SK-N-MC (cell line): ENCODE data around the gene PPP6R3.

Experiments used
- DNase-seq: peaks from one replicate; pipeline ENCODE4 v3.0.0-alpha.2; 2011; ENCODE audit warnings: low read depth, low spot score
- H3K27ac ChIP-seq: fragments of 200-600 bp; sonication (generic); 2 replicates; pipeline ENCODE4 v1.5.1; 2016; ENCODE audit warnings: mixed run types
- H3K36me3 ChIP-seq: fragments of 200-600 bp; sonication (generic); 2 replicates; pipeline ENCODE4 v1.6.1; 2017; ENCODE audit warnings: antibody characterized with exemption, low read length, mixed read lengths; ENCODE audit not compliant: insufficient read depth
- H3K4me3 ChIP-seq: fragments of 200-600 bp; sonication (generic); 2 replicates; pipeline ENCODE4 v1.5.1; 2016
- H3K9ac ChIP-seq: fragments of 200-600 bp; sonication (generic); 2 replicates; pipeline ENCODE4 v1.8.0; 2017; ENCODE audit warnings: mixed run types, mixed read lengths; ENCODE audit not compliant: insufficient read length
- H3K9me3 ChIP-seq: fragments of 200-600 bp; sonication (generic); 2 replicates; pipeline ENCODE4 v1.6.1; 2017; ENCODE audit warnings: low read depth, mild to moderate bottlenecking, antibody characterized with exemption, low read length, moderate library complexity, mixed read lengths
- EZH2 ChIP-seq: fragments of 200-600 bp; sonication (generic); IDR thresholded peaks from one replicate; pipeline ENCODE4 v1.6.1; 2017; ENCODE audit warnings: antibody characterized with exemption
- FOXP2 ChIP-seq: optimal IDR thresholded peaks from 2 replicates; pipeline ENCODE3; 2011; ENCODE audit warnings: mild to moderate bottlenecking, moderate library complexity; ENCODE audit not compliant: insufficient read depth; ENCODE audit errors: extremely low read length, control extremely low read depth
- POLR2AphosphoS5 ChIP-seq: IDR thresholded peaks from 2 replicates; pipeline ENCODE4 v1.6.1; 2012; ENCODE audit warnings: mild to moderate bottlenecking, low read depth, low read length, borderline replicate concordance

The PPP6R3 gene

GRCh38 chr11:68438658-68439259 lies 21.8 kb upstream of the PPP6R3 start:
- Histone ChIP-seq H3K27ac (peak overlapping the region; percentile 81), H3K9ac (no peak overlapping the region), H3K36me3 (peaks cover 25% of the 10 kb centered on the region), H3K4me3 (no peak overlapping the region), H3K9me3 (no peaks in the 10 kb centered on the region)
- TF ChIP-seq EZH2 (no peak), FOXP2 (no peak), POLR2AphosphoS5 (no peak)
- DNase-seq = no peak

GRCh38 chr11:68439355-68440065 lies 21.0 kb upstream of the PPP6R3 start:
- DNase-seq = no peak
- H3K27ac ChIP-seq = peak overlapping the region; percentile 93
- H3K9ac ChIP-seq = no peak overlapping the region
- TF ChIP-seq EZH2 (no peak), FOXP2 (no peak), POLR2AphosphoS5 (no peak)
- H3K4me3 ChIP-seq = peak overlapping the region; percentile 58; the same call in 1 of the 2 replicates
- H3K36me3 ChIP-seq = peaks cover 21% of the 10 kb centered on the region
- no peaks in the 10 kb centered on the region for H3K9me3 ChIP-seq

- Histone ChIP-seq H3K27ac (peak overlapping the region; percentile 93), H3K9me3 (no peaks in the 10 kb centered on the region), H3K9ac (peak overlapping the region; percentile 47), H3K4me3 (peak overlapping the region; percentile 58; the same call in 1 of the 2 replicates), H3K36me3 (peaks cover 21% of the 10 kb centered on the region)
- no peak for DNase-seq
- TF ChIP-seq FOXP2 (no peak), POLR2AphosphoS5 (no peak), EZH2 (no peak)
Observed at GRCh38 chr11:68440224-68440623, 20.3 kb upstream of the PPP6R3 start.

- peak overlapping the region; percentile 93 for H3K27ac ChIP-seq
- peak; percentile 84 for DNase-seq
- no peaks in the 10 kb centered on the region for H3K9me3 ChIP-seq
- no peak overlapping the region for H3K9ac ChIP-seq
- TF ChIP-seq FOXP2 (peak; percentile 47), POLR2AphosphoS5 (peak; percentile 26; the same call in 1 of the 2 replicates), EZH2 (no peak)
- H3K4me3 ChIP-seq = peak overlapping the region; percentile 52
- peaks cover 24% of the 10 kb centered on the region for H3K36me3 ChIP-seq
Observed at GRCh38 chr11:68441466-68442230, 18.9 kb upstream of the PPP6R3 start.

GRCh38 chr11:68442433-68442832 lies 18.1 kb upstream of the PPP6R3 start:
- TF ChIP-seq POLR2AphosphoS5 = no peak
- TF ChIP-seq FOXP2 = no peak
- no peak for TF ChIP-seq EZH2
- H3K9ac ChIP-seq = no peak overlapping the region

GRCh38 chr11:68444566-68444965 lies 16.0 kb upstream of the PPP6R3 start:
- H3K9ac ChIP-seq = no peak overlapping the region
- peaks cover 23% of the 10 kb centered on the region; the same call in 1 of the 2 replicates for H3K36me3 ChIP-seq
- no peak for TF ChIP-seq POLR2AphosphoS5
- TF ChIP-seq FOXP2 = no peak
- TF ChIP-seq EZH2 = no peak

More at GRCh38 chr11:68442433-68442832, 18.1 kb upstream of the PPP6R3 start:
- DNase-seq = no peak
- Histone ChIP-seq H3K27ac (peak overlapping the region; percentile 93), H3K4me3 (peak overlapping the region; percentile 52; the same call in 1 of the 2 replicates), H3K9me3 (no peaks in the 10 kb centered on the region), H3K36me3 (peaks cover 22% of the 10 kb centered on the region)

GRCh38 chr11:68445531-68446035 lies 15.0 kb upstream of the PPP6R3 start:
- DNase-seq = no peak
- H3K27ac ChIP-seq = no peak overlapping the region
- TF ChIP-seq EZH2 (no peak), POLR2AphosphoS5 (no peak), FOXP2 (no peak)
- H3K9me3 ChIP-seq = no peaks in the 10 kb centered on the region
- no peak overlapping the region for H3K9ac ChIP-seq
- peaks cover 23% of the 10 kb centered on the region; the same call in 1 of the 2 replicates for H3K36me3 ChIP-seq
- H3K4me3 ChIP-seq = no peak overlapping the region

More at GRCh38 chr11:68444566-68444965, 16.0 kb upstream of the PPP6R3 start:
- Histone ChIP-seq H3K4me3 (no peak overlapping the region), H3K27ac (no peak overlapping the region), H3K9me3 (no peaks in the 10 kb centered on the region)
- no peak for DNase-seq
